GM21576 (cell line): ENCODE results near the gene KIT.

Source experiments
- ATAC-seq: cut with Tn5 transposase; IDR thresholded peaks from one replicate; pipeline ENCODE4 v1.9.1; 2021; ENCODE audit warnings: mild to moderate bottlenecking, moderate library complexity; ENCODE audit not compliant: unreplicated experiment

Gene KIT

GRCh38 chr4:54659749-54660535 lies 2.2 kb downstream of the KIT start:
- no peak for ATAC-seq

- ATAC-seq = no peak
Measured at GRCh38 chr4:54660591-54660990, 2.8 kb downstream of the KIT start.

GRCh38 chr4:54661169-54661568 lies 3.4 kb downstream of the KIT start:
- ATAC-seq = no peak

GRCh38 chr4:54661686-54662085 lies 3.9 kb downstream of the KIT start:
- ATAC-seq = no peak

- ATAC-seq = no peak
Measured at GRCh38 chr4:54662123-54662522, 4.4 kb downstream of the KIT start.

GRCh38 chr4:54662901-54663585 lies 5.3 kb downstream of the KIT start:
- ATAC-seq = no peak

GRCh38 chr4:54664400-54664799 lies 6.6 kb downstream of the KIT start:
- no peak for ATAC-seq

- no peak for ATAC-seq
Measured at GRCh38 chr4:54668014-54668611, 10.4 kb downstream of the KIT start.

GRCh38 chr4:54669831-54670230 lies 12.1 kb downstream of the KIT start:
- ATAC-seq = no peak

GRCh38 chr4:54675721-54676461 lies 18.1 kb downstream of the KIT start:
- ATAC-seq = no peak

- no peak for ATAC-seq
Measured at GRCh38 chr4:54676658-54677057, 18.9 kb downstream of the KIT start.

GRCh38 chr4:54677416-54677815 lies 19.7 kb downstream of the KIT start:
- ATAC-seq = no peak

- no peak for ATAC-seq
Measured at GRCh38 chr4:54677853-54678650, 20.3 kb downstream of the KIT start.

GRCh38 chr4:54678826-54679225 lies 21.1 kb downstream of the KIT start:
- no peak for ATAC-seq

- ATAC-seq = no peak
Measured at GRCh38 chr4:54679813-54680212, 22.1 kb downstream of the KIT start.

- ATAC-seq = no peak
Measured at GRCh38 chr4:54683616-54684346, 26.0 kb downstream of the KIT start.

- no peak for ATAC-seq
Measured at GRCh38 chr4:54685810-54686209, 28.1 kb downstream of the KIT start.

- ATAC-seq = no peak
Measured at GRCh38 chr4:54687887-54688841, 30.4 kb downstream of the KIT start.

- no peak for ATAC-seq
Measured at GRCh38 chr4:54695337-54695736, 37.6 kb downstream of the KIT start.
